ENCODE data around the gene KLHL12. TPM values are rescaled to one million over a fixed set of nuclear protein-coding genes. Genes with fewer than 3 reads are reported as not detected.

The KLHL12 gene
- total RNA-seq, 4 donors from 2014 or later = 14.1 to 23.0 (median 21.5) TPM

GRCh38 chr1:202952818-202953217 lies 25.8 kb upstream of the KLHL12 start:
- no peak for TF ChIP-seq EP300 (IDR thresholded peaks at IDR 0.05)
- no peak for TF ChIP-seq POLR2A (IDR thresholded peaks at IDR 0.05)
- TF ChIP-seq POLR2AphosphoS5 (IDR thresholded peaks at IDR 0.05) = no peak
- no peak for TF ChIP-seq CTCF (IDR thresholded peaks at IDR 0.05)
- H3K4me1 ChIP-seq = peaks cover 0 to 62% (median 5%) of the 10 kb centered on the region in 3 donors
- peak overlapping the region in 2 of 4 donors; percentile 3 to 27 for H3K27ac ChIP-seq
- 60 to 77% methylated on average over 4 of the region's 4 CpGs for WGBS, 2 donors (ENCODE audit: low coverage in 1 of 2)
- H3K27me3 ChIP-seq = no peaks in the 10 kb centered on the region
- no peak overlapping the region for H3K4me3 ChIP-seq
- no peaks in the 10 kb centered on the region for H3K9me3 ChIP-seq
- ATAC-seq = peak; percentile 78
- peaks cover 0 to 57% of the 10 kb centered on the region in 2 donors for H3K36me3 ChIP-seq

GRCh38 chr1:202952099-202952498 lies 25.1 kb upstream of the KLHL12 start:
- Histone ChIP-seq H3K4me1 (peaks cover 0 to 57% (median 4%) of the 10 kb centered on the region in 3 donors), H3K27ac (peak overlapping the region in 3 of 4 donors; percentile 3 to 27 (median 12)), H3K36me3 (peaks cover 0 to 64% of the 10 kb centered on the region in 2 donors), H3K9me3 (no peaks in the 10 kb centered on the region), H3K27me3 (no peaks in the 10 kb centered on the region), H3K4me3 (no peak overlapping the region)
- TF ChIP-seq POLR2AphosphoS5 (IDR thresholded peaks at IDR 0.05) = no peak
- no peak for TF ChIP-seq POLR2A (IDR thresholded peaks at IDR 0.05)
- no peak for TF ChIP-seq EP300 (IDR thresholded peaks at IDR 0.05)
- TF ChIP-seq CTCF (IDR thresholded peaks at IDR 0.05) = no peak
- 76 to 85% methylated on average over 1 of the region's 1 CpG for WGBS, 2 donors (ENCODE audit: low coverage in 1 of 2)
- ATAC-seq = no peak

- no peaks in the 10 kb centered on the region for H3K27me3 ChIP-seq
These were observed 24.4 kb upstream of the KLHL12 start for GRCh38 chr1:202951437-202951836.

GRCh38 chr1:202945483-202945882 lies 18.4 kb upstream of the KLHL12 start:
- Histone ChIP-seq H3K36me3 (peaks cover 13 to 100% of the 10 kb centered on the region in 2 donors), H3K27me3 (no peaks in the 10 kb centered on the region), H3K9me3 (no peaks in the 10 kb centered on the region), H3K4me1 (no peaks in the 10 kb centered on the region), H3K4me3 (no peak overlapping the region), H3K27ac (no peak overlapping the region)
- WGBS, 2 donors (ENCODE audit: low coverage in 1 of 2) = 96 to 100% methylated on average over 2 of the region's 2 CpGs
- no peak for ATAC-seq
- TF ChIP-seq EP300 (IDR thresholded peaks at IDR 0.05) = no peak
- TF ChIP-seq POLR2AphosphoS5 (IDR thresholded peaks at IDR 0.05) = no peak
- TF ChIP-seq POLR2A (IDR thresholded peaks at IDR 0.05) = no peak
- TF ChIP-seq CTCF (IDR thresholded peaks at IDR 0.05) = no peak

More at GRCh38 chr1:202951437-202951836, 24.4 kb upstream of the KLHL12 start:
- Histone ChIP-seq H3K9me3 (no peaks in the 10 kb centered on the region), H3K36me3 (peaks cover 0 to 71% of the 10 kb centered on the region in 2 donors), H3K4me3 (no peak overlapping the region), H3K27ac (no peak overlapping the region), H3K4me1 (peaks cover 0 to 50% (median 0%) of the 10 kb centered on the region in 3 donors)
- TF ChIP-seq EP300 (IDR thresholded peaks at IDR 0.05) (no peak), CTCF (IDR thresholded peaks at IDR 0.05) (no peak), POLR2A (IDR thresholded peaks at IDR 0.05) (no peak)
- no peak for ATAC-seq
- WGBS, 2 donors (ENCODE audit: low coverage in 1 of 2) = 65 to 83% methylated on average over 1 to 2 of the region's 2 CpGs

- Histone ChIP-seq H3K4me1 (no peaks in the 10 kb centered on the region), H3K9me3 (no peaks in the 10 kb centered on the region), H3K27me3 (no peaks in the 10 kb centered on the region), H3K27ac (no peak overlapping the region), H3K36me3 (peaks cover 13 to 98% of the 10 kb centered on the region in 2 donors), H3K4me3 (no peak overlapping the region)
- WGBS, 2 donors (ENCODE audit: low coverage in 1 of 2) = 76 to 100% methylated on average over 4 to 5 of the region's 5 CpGs
- TF ChIP-seq EP300 (IDR thresholded peaks at IDR 0.05) (no peak), CTCF (IDR thresholded peaks at IDR 0.05) (no peak), POLR2A (IDR thresholded peaks at IDR 0.05) (no peak)
- ATAC-seq = no peak
These were observed 17.4 kb upstream of the KLHL12 start for GRCh38 chr1:202944438-202944921.

Data from gastroesophageal sphincter (tissue), 4 donors.